Measurements from ENCODE around the gene BORCS6. TPM values are rescaled to one million over a fixed set of nuclear protein-coding genes. Genes with fewer than 3 reads are reported as not detected.

BORCS6 gene
- total and polyA plus RNA-seq, 11 donors = 5.1 to 13.5 (median 8.1) TPM

- peaks cover 0 to 77% (median 17%) of the 10 kb centered on the region in 12 donors for H3K4me1 ChIP-seq
- intact Hi-C loops (cut with DNase I) = loop anchor here in 1 of 10 donors (10.0 kb wide), 1 partner anchor 299 kb away; no protein-coding TSS in a partner anchor
- H3K9me3 ChIP-seq = no peaks in the 10 kb centered on the region
- peaks cover 15 to 97% (median 95%) of the 10 kb centered on the region in 9 donors for H3K36me3 ChIP-seq
- ATAC-seq = no peak
- peak overlapping the region in 2 of 12 donors; percentile 87 to 100 for H3K27ac ChIP-seq
- H3K27me3 ChIP-seq = no peaks in the 10 kb centered on the region
- TF ChIP-seq CTCF (IDR thresholded peaks at IDR 0.05) (no peak), POLR2A (IDR thresholded peaks at IDR 0.05) (no peak)
- 86 to 92% (median 90%) methylated on average over 21 to 22 of the region's 22 CpGs for WGBS, 4 donors
- no peak overlapping the region for H3K4me3 ChIP-seq
- DNase-seq = peak in 2 of 5 donors; percentile 14 to 49
These were observed 46.2 kb downstream of the BORCS6 start for GRCh38 chr17:8143581-8144400.

DNA sequence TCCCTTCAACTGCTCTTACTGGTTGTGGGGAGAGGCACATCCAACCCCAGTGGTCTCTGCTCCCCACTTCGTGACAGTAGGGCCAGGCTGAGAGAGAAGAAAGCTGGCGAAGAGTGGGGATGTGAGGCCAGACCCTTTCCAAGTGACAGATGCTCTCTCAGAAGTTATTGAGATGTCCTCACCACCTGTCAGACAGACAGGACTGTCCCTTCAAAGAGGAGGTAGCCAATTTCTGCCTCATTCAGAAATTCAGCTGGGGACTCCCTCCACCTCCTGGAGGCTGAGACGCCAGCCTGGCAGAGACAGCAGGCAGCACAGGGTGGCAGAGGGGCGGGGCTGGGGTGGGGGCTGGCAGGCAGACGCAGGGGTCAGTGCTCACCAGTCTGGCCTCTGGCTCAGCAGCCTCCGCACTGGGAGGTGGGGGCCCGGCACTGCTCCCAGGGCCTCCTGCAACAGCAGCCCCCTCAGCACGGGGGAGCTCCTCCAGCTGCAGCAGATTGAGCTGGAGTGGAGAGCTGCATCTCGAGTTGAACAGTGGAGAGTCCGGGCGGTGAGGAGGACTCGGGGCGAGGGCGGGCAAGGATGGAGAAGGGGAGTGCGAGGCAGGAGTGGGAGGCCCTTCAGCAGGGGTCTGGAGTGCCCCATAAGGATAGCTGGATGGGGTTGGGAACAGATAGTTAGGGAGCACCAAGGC is 46.9 kb downstream of the BORCS6 start:
- Histone ChIP-seq H3K9me3 (no peaks in the 10 kb centered on the region), H3K4me1 (peaks cover 3 to 75% (median 16%) of the 10 kb centered on the region in 12 donors), H3K27ac (peak overlapping the region in 3 of 12 donors; percentile 8 to 100 (median 87)), H3K36me3 (peaks cover 15 to 90% (median 87%) of the 10 kb centered on the region in 9 donors), H3K27me3 (no peaks in the 10 kb centered on the region), H3K4me3 (no peak overlapping the region)
- DNase-seq (no peak), ATAC-seq (no peak)
- WGBS, 4 donors = 82 to 84% (median 83%) methylated on average over 15 of the region's 15 CpGs
- no peak for TF ChIP-seq CTCF (IDR thresholded peaks at IDR 0.05)
- TF ChIP-seq POLR2A (IDR thresholded peaks at IDR 0.05) = no peak
- intact Hi-C loops (cut with DNase I) = loop anchor here in 1 of 10 donors (10.0 kb wide), 1 partner anchor 298 kb away; no protein-coding TSS in a partner anchor

DNA sequence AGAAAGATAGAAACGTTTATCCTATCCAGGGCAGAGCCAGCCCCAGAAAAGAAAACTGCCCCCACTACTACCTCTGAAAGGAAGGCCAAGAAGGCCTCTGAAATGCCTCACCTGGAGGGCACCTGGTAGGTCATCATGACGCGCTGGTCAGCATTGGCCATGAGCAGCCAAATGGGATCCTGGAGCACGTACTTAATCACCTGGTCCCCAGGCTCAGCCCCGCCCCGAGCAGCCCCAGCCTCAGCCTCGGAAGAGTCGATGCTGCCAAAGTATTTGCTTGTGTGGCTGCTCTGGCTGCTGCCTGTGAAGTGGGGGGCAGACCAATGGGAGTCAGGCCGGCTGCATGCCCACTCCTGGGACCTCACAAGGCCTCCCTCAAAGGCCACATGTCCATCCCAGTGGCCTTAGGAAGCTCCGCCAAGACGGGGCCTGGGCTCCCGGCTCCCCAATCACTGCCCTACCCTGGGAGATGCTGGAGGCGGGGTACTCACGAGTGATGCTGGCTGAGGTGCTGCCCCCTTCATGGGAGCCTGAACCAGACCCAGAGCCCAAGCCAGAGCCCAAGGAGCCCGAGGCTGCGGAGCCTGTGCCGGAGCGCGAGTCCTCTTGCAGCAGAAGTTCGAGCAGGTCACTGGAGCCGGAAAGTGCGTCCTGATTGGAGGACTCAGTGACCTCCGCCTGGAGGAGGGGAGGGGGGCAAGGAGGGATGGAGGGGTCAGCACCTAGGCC is 47.7 kb downstream of the BORCS6 start:
- TF ChIP-seq POLR2A (IDR thresholded peaks at IDR 0.05) (no peak), CTCF (IDR thresholded peaks at IDR 0.05) (no peak)
- intact Hi-C loops (cut with DNase I) = loop anchor here in 1 of 10 donors (10.0 kb wide), 1 partner anchor 298 kb away; no protein-coding TSS in a partner anchor
- peaks cover under 1 to 73% (median 17%) of the 10 kb centered on the region in 12 donors for H3K4me1 ChIP-seq
- no peaks in the 10 kb centered on the region for H3K27me3 ChIP-seq
- WGBS, 4 donors = 81 to 87% (median 85%) methylated on average over 17 to 23 of the region's 23 CpGs
- no peak for ATAC-seq
- H3K4me3 ChIP-seq = no peak overlapping the region
- H3K27ac ChIP-seq = peak overlapping the region in 5 of 12 donors; percentile 8 to 100 (median 26)
- no peaks in the 10 kb centered on the region for H3K9me3 ChIP-seq
- no peak for DNase-seq
- peaks cover 15 to 83% (median 80%) of the 10 kb centered on the region in 9 donors for H3K36me3 ChIP-seq
